GM18867 (cell line): ENCODE results near the gene SPATA7.

Source experiments
- ATAC-seq: cut with Tn5 transposase; IDR thresholded peaks from one replicate; pipeline ENCODE4 v1.9.1; 2021; ENCODE audit warnings: mild to moderate bottlenecking, moderate library complexity; ENCODE audit not compliant: unreplicated experiment

SPATA7 gene

GRCh38 chr14:88411039-88411438 is 25.6 kb downstream of the SPATA7 start:
- ATAC-seq = no peak

GRCh38 chr14:88417594-88417993 is 32.1 kb downstream of the SPATA7 start:
- no peak for ATAC-seq

- ATAC-seq = no peak
These were observed 34.7 kb downstream of the SPATA7 start for GRCh38 chr14:88420187-88420586.

GRCh38 chr14:88421286-88421685 is 35.8 kb downstream of the SPATA7 start:
- ATAC-seq = no peak

- no peak for ATAC-seq
These were observed 36.6 kb downstream of the SPATA7 start for GRCh38 chr14:88422047-88422446.

- ATAC-seq = no peak
These were observed 37.6 kb downstream of the SPATA7 start for GRCh38 chr14:88422919-88423650.

GRCh38 chr14:88424573-88424972 is 39.1 kb downstream of the SPATA7 start:
- ATAC-seq = no peak

GRCh38 chr14:88426271-88426670 is 40.8 kb downstream of the SPATA7 start:
- no peak for ATAC-seq

- ATAC-seq = no peak
These were observed 45.5 kb downstream of the SPATA7 start for GRCh38 chr14:88430976-88431375.

- no peak for ATAC-seq
These were observed 52.2 kb downstream of the SPATA7 start for GRCh38 chr14:88437658-88438057.

GRCh38 chr14:88439088-88439487 is 53.6 kb downstream of the SPATA7 start:
- ATAC-seq = no peak

- no peak for ATAC-seq
These were observed 66.8 kb downstream of the SPATA7 start for GRCh38 chr14:88452231-88452630.

- ATAC-seq = no peak
These were observed 69.4 kb downstream of the SPATA7 start for GRCh38 chr14:88454886-88455285.

GRCh38 chr14:88463318-88463717 is 77.9 kb downstream of the SPATA7 start:
- ATAC-seq = peak; percentile 44

- ATAC-seq = no peak
These were observed 82.9 kb downstream of the SPATA7 start for GRCh38 chr14:88468406-88468805.

- ATAC-seq = no peak
These were observed 85.3 kb downstream of the SPATA7 start for GRCh38 chr14:88470542-88471440.

GRCh38 chr14:88473791-88474190 is 88.3 kb downstream of the SPATA7 start:
- no peak for ATAC-seq

- no peak for ATAC-seq
These were observed 90.8 kb downstream of the SPATA7 start for GRCh38 chr14:88476214-88476774.

GRCh38 chr14:88476825-88477224 is 91.4 kb downstream of the SPATA7 start:
- no peak for ATAC-seq

- no peak for ATAC-seq
These were observed 92.2 kb downstream of the SPATA7 start for GRCh38 chr14:88477513-88478250.

GRCh38 chr14:88478931-88479330 is 93.5 kb downstream of the SPATA7 start:
- no peak for ATAC-seq
